GM12892 (cell line): Measurements from ENCODE around the gene CHST11.

ENCODE experiments used
- POLR2A ChIP-seq: IDR thresholded peaks from 2 replicates; pipeline ENCODE4 v1.6.1; 2011; ENCODE audit warnings: low read depth, low read length, control low read depth
- POLR2AphosphoS5 ChIP-seq: IDR thresholded peaks from 2 replicates; pipeline ENCODE4 v1.6.1; 2011; ENCODE audit warnings: low read depth, low read length, control low read depth
- TAF1 ChIP-seq: IDR thresholded peaks from 2 replicates; pipeline ENCODE4 v1.6.1; 2011; ENCODE audit warnings: low read depth, mild to moderate bottlenecking, control low read depth, low read length, borderline replicate concordance

- TF ChIP-seq POLR2AphosphoS5: no peak
- no peak for TF ChIP-seq POLR2A
- no peak for TF ChIP-seq TAF1
Observed at GRCh38 chr12:104577581-104577981, 120.8 kb downstream of the CHST11 start.
